COLO829 (cell line): ENCODE data around the gene CDKN2D.
"Not testable (repeated sequence)": the region's sequence is repeated elsewhere in the genome, so short reads cannot be mapped to it uniquely, and the experiment has no call there.

ENCODE experiments used
- DNase-seq: peaks from one replicate; pipeline ENCODE4 v3.0.0; 2012; ENCODE audit warnings: low spot score

Gene CDKN2D

GRCh38 chr19:10580979-10581631, 12.3 kb upstream of the CDKN2D start:
- DNase-seq = peak; percentile 83

GRCh38 chr19:10577951-10578350, 9.2 kb upstream of the CDKN2D start:
- no peak for DNase-seq

- no peak for DNase-seq
Measured at GRCh38 chr19:10575011-10575716, 6.4 kb upstream of the CDKN2D start.

- DNase-seq = no peak
Measured at GRCh38 chr19:10574462-10574861, 5.7 kb upstream of the CDKN2D start.

- not testable (repeated sequence) for DNase-seq
Measured at GRCh38 chr19:10573793-10574192, 5.0 kb upstream of the CDKN2D start.

- DNase-seq = no peak
Measured at GRCh38 chr19:10568062-10568825, 535 bp downstream of the CDKN2D start.

GRCh38 chr19:10567656-10568055, 1.1 kb downstream of the CDKN2D start:
- DNase-seq = no peak

GRCh38 chr19:10566658-10567410, 1.9 kb downstream of the CDKN2D start:
- DNase-seq = no peak

- DNase-seq = no peak
Measured at GRCh38 chr19:10566408-10566657, 2.4 kb downstream of the CDKN2D start.

GRCh38 chr19:10565567-10566407, 3.0 kb downstream of the CDKN2D start, which contains the start of gene KRI1:
Gene KRI1, minus strand, starts transcription at chr19:10566010. Its CDS starts 11 bp downstream, at chr19:10565999.
- DNase-seq = peak; percentile 100

- no peak for DNase-seq
Measured at GRCh38 chr19:10565028-10565566, 3.7 kb downstream of the CDKN2D start.

GRCh38 chr19:10562609-10563008, 6.2 kb downstream of the CDKN2D start:
- no peak for DNase-seq

- DNase-seq = no peak
Measured at GRCh38 chr19:10560154-10560553, 8.6 kb downstream of the CDKN2D start.

GRCh38 chr19:10557603-10558197, 11.1 kb downstream of the CDKN2D start:
- DNase-seq = no peak

GRCh38 chr19:10555610-10555973, 13.2 kb downstream of the CDKN2D start:
- no peak for DNase-seq

GRCh38 chr19:10554760-10555609, 13.8 kb downstream of the CDKN2D start:
- no peak for DNase-seq

- no peak for DNase-seq
Measured at GRCh38 chr19:10553943-10554381, 14.8 kb downstream of the CDKN2D start.

- DNase-seq = no peak
Measured at GRCh38 chr19:10553087-10553667, 15.6 kb downstream of the CDKN2D start.

- DNase-seq = no peak
Measured at GRCh38 chr19:10552510-10553053, 16.2 kb downstream of the CDKN2D start.
